Stimulated activated CD4-positive, alpha-beta T cell treated with anti-CD3 and anti-CD28 coated beads, Interleukin-1b, Interleukin-23, amount 100 ng/mL, for 48 hours (primary cell): ENCODE results near the gene RBFOX1.

Experiments
- DNase-seq: peaks from one replicate; pipeline ENCODE4 v3.0.0-alpha.2; 2020

The RBFOX1 gene

DNA sequence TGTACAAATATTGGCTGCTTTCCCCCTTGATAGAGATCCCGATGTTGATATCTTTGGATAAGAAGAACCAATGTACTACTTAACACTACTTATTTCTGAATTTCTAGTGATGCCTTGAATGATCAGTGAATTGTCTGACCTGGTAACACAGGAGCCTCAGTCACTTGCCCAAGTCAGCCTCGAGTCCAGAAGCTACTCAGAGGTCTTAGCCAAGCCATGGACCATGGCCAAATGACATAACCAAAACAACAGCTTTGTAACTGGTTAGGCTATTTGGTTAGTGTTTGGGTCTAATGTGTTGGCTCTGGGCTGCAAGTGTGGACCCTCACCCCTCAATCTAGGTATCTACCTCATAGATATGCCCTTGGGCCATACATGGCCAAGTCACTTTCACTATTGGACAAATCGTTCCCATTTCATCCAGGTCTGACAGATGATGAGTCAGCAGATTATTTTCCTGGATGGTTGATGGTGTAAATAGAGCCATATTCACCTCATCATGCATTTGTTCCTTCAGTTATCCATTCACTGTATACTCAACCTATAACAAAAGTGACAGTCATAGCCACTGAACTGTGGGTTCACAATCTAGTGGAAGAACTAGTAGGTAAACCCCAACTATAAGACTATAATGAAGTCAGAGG is 3.5 kb downstream of the RBFOX1 start:
- no peak for DNase-seq

- DNase-seq = no peak
Measured at GRCh38 chr16:7336742-7337141, 4.1 kb downstream of the RBFOX1 start.

DNA sequence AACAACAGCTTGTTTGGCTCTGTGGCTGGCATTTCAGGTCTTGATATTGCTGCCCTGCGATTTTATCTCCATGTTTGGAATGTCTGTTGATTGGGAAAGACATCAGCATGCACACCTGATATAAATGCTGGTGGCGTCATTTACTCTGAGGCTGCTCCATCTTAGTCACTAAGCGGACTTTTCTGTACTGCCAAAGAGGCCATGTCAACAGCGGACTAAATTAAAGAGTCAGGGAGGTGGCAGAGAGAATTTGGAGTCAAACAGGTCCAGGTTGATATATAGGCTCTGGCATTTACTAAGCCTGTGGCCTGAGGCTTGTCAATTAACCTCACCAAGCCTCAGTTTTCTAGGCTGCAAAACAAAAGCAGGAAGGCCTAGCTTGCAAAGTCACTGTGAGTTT is 6.2 kb downstream of the RBFOX1 start:
- DNase-seq = no peak

DNA sequence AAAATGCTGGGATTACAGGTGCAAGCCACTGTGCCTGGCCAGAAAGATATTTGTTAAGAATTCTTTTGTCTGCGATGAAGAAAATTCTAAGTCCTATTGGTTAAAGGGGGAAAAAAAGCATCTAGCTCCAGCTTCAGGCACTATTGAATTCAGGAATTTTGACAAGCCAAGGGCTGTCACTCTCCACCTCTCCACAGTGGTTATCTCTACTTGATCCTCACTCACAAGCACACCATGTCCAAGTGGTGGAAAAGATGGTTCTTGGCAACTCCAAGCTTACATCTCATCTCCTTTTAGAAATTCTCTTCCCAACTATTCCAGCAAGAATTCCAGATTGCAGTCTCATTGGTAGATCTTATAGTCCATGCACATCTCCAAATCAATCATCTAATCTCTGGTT is 7.1 kb downstream of the RBFOX1 start:
- DNase-seq = no peak

- DNase-seq = no peak
Measured at GRCh38 chr16:7340938-7341337, 8.3 kb downstream of the RBFOX1 start.

- no peak for DNase-seq
Measured at GRCh38 chr16:7342598-7342997, 10.0 kb downstream of the RBFOX1 start.

DNA sequence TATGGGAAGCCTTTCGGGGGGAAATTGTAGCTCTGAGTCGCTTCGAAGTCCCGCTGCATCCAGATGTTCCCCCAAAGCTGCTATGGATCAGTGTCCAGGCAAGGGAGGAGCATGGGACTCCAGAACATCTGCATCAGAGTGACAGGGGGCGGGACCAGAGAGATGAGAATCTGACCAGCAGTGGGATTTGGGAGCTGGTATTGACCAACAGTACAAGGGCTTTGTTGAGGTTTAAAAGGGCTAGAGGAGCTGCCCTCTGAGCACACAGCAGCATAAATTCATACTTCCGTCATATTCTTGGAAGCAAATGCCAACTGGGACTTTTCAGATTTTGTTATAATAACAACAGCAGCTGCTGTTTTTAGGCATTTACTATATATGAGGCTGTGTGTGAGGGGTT is 10.6 kb downstream of the RBFOX1 start:
- DNase-seq = no peak

DNA sequence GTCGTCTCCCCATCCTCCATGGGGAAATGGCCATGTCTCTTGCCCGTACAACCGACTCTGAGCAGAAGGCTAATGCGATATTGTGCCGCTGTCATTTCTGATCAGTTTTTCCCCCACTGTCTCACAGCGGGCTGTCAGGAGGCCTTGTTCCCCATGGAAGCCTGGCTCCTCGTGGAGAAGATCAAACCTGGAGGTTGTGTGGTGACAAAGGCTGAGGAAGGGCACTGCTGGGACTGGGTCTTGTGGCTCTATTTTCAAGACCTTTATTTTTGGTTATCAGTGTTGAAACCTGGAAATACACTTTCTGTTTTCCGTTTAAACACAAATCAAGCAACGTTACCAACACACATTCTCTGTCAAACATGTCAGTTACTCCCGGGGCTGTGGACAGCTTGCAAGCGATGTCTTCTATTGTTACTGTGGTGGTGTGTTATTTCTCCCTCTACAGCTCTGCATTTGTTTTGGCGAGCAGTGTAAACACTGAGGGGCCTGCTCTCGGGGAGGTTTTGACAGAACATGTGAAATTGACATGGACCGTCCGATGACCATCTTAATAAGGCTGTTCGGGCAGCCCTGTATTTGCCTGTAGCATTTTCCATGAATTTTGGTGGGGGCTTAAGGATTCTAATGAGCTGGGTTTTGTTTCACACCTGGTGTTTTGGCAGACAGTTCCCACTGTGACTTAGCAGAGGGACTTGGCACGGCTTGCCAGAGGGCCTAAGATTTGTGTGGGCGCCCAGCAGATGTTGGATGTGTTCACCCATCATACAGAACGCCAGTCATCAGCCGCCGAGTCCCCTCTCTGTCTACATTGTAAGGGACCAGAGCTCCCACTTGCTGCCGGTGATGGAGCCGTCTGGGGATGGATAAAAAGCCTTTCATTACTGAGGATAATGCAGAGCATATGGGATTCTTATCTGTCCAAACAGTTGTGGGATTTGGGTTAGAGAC is 12.5 kb downstream of the RBFOX1 start:
- DNase-seq = no peak

DNA sequence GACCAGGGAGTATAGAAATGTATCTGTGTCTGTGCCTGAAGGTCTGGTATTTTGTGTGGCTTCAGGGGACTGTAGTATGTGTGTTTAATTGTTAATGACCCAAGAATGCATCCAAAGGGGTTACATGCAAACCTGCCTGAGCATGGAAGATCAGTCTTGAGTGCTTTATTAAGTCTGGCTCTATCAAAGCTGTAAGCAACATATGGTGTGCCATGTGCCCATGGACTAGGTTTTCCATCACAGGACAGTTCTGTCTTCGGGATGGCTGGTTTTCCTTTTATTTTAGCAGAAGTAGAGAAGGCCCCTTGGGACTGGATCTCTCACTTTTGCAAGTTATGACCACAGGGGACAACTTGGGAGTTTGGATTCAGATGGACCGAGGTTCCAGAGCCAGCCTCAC is 18.2 kb downstream of the RBFOX1 start:
- no peak for DNase-seq

- DNase-seq = no peak
Measured at GRCh38 chr16:7351610-7352510, 19.2 kb downstream of the RBFOX1 start.

GRCh38 chr16:7355758-7356157 is 23.1 kb downstream of the RBFOX1 start:
- DNase-seq = no peak

DNA sequence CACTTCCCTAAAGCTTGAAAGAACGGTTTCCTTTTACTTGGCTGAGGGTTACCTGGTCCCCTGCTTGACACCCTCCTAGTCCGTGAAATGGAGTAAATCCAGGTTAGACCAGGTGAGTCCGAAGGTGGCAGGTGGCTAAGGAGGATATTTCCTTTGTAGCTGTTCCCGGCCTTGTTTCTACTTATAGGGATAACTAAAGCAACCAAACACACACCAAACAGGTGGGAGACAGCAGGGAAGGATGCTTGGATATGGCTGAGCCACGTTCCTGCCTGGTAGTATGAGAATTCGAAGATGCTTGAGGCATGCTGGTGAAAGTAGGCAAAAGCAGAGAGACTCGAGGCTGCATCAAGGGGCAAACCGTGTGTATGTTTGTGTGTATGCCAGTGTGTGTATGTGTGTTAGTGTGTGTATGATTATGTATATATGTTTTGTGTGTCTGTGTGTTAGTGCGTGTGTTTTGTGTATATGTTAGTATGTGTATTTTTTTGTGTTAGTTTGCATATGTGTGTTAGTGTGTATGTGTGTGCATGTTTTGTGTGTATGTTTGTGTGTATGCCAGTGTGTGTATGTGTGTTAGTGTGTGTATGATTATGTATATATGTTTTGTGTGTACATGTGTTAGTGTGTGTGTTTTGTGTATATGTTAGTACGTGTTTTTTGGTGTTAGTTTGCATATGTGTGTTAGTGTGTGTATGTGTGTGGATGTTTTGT is 28.9 kb downstream of the RBFOX1 start:
- DNase-seq = no peak

DNA sequence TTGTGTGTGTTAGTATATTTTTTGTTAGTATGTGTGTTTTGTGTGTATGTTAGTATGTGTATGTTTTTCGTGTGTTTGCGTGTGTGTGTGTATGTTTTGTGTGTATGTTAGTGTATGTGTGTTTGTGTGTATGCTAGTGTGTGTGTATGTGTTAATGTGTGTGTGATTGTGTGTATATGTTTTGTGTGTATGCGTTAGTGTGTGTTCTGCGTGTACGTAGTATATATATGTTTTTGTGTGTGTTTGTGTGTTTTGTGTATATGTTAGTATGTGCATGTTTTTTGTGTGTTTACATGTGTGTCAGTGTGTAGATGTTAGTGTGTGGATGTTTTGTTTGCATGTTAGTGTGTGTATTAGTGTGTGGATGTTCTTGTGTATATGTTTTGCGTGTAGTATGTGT is 29.6 kb downstream of the RBFOX1 start:
- DNase-seq = no peak

- DNase-seq = no peak
Measured at GRCh38 chr16:7363422-7364417, 31.1 kb downstream of the RBFOX1 start.

DNA sequence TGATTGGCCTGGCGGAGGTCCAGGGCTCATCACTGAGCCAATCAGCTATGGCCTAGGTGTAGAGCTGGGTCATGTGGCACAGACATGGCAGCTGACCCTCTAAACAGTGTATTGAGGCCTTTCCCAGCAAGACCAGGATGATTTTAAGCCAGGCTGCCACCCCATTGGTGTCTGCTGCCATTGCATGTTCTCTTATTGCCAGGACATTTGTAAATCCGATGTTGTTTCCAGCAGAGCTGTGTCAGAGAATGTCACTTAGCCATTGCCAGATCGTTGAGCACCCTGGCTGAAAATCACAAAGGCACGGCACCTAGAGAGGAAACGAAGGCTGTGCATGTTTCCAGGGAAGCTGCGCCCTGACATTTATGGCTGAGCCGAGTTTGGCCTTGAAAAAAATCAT is 33.4 kb downstream of the RBFOX1 start:
- DNase-seq = no peak

- no peak for DNase-seq
Measured at GRCh38 chr16:7366993-7367880, 34.6 kb downstream of the RBFOX1 start.

GRCh38 chr16:7369204-7369603 is 36.6 kb downstream of the RBFOX1 start:
- no peak for DNase-seq

DNA sequence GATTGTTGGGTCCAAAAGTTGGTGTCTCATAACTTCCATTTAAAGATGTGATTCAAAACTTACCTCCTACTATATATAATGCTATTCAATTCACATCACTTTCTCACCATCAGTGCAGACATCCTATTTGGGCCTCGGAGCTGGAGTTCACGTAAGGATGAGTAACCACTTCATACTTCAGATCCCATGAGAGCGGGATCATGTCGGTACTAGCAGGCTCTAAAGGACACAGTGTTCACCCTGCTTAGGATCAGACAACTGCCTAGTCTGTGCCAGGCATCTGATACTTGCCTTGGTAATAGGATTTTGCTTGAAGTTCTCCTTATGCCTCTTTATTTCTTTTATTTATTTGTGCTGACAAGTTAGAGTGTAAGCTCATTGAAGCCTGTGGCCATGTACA is 39.5 kb downstream of the RBFOX1 start:
- DNase-seq = no peak

DNA sequence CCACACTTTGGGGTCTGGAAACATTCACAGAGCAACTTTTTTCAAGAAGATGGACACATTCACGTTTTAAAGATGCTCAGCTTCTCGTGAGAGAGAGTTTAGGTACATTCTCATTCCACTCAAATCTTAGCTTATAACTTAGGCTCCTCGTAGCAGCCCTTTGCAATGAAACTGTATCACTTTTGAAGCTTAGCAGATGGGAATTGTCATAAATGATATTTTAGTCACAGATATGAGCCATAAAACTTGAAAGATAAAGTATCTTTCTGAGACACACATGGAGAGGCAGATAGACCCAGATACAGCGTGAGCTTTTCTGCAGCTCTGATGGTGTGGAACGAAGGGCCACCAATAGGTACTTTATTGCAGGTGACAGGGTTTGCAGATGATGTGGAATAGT is 41.1 kb downstream of the RBFOX1 start:
- no peak for DNase-seq

DNA sequence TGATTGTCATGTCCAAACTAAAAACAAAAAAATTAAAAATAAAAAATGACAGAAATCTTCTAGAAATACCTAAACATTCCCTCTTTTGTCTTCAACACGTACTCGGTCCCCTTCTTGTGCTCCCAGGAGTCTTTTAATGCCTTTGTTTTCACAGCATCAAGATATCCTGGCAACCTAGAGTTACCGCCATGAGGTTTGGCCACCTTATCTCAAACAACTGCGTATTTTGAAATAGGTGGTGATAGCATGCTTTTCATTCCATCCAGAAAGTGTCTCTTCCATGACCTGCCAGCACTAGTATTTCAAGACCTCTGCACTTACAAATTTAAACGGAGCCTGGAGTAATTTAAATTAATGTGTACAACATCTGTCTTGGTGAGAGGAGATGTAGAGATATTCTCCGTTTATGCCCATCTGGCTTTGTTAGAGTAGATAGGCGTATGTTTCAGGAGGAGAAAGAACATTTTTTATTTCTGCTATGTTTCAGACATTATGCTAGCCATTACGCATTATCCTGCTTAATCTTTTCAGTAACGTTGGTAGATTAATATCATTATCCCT is 42.0 kb downstream of the RBFOX1 start:
- DNase-seq = no peak
